Hepatic stellate cell (primary cell): ENCODE measurements around the gene NGEF.

ENCODE experiments used
- DNase-seq: peaks from one replicate; pipeline ENCODE4 v3.0.0; 2011; ENCODE audit warnings: low spot score

NGEF gene

DNA sequence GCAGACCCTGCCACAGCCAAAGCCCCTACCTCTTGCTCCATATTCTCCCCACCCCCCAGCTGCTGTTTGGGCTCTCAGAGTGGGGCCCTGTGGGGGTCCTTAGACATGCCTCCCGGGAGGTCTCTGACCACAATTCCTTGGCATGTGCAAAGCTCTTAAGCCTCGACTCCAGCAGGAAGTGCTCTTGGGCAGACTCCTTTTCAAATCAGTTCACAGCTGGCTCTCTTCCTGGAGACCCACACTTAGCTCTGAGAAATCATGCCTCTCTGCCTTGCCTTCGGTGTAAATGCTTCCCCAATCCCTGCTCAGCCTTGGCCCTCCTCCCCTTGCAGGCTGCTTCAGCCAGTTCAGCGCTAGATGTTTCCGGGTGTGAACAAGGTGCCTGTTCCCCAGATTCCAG, 46.9 kb downstream of the NGEF start:
- DNase-seq: no peak

DNA sequence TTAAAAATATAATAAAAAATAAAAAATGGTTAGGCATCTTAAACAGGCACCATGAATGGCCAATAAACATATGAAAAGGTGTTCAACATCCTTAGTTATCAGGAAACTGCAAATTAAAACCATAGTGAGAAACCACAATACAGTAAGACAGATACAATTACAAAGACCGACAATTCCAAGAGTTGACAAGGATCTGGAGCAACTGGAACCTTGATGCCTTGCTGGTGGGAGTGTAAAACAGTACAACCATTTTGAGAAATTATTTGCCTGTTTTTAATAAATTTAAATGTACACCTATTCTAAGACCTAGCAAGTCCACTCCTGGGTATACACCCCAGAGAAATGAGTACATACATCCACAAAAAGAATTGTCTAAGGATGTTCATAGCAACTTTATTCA, 49.1 kb downstream of the NGEF start:
- no peak for DNase-seq

DNA sequence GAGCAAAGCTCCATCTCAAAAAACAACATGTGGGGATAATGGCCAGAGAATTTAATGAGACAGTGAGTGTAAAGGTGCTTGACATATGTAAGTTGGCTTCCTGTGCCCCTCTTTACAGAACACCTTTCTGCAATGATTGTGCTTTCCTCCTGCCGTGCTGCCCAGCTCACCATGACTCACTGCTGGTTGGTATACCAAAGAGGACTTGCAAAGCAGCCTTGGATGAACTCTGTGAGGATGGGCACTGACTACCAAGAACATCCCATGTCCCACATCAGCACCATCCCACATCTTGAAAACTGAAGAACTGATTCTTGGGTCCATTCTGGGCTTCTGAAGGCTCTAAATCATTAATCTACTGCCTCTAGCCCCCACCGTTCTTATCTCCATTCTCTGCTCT, 52.2 kb downstream of the NGEF start:
- no peak for DNase-seq

DNA sequence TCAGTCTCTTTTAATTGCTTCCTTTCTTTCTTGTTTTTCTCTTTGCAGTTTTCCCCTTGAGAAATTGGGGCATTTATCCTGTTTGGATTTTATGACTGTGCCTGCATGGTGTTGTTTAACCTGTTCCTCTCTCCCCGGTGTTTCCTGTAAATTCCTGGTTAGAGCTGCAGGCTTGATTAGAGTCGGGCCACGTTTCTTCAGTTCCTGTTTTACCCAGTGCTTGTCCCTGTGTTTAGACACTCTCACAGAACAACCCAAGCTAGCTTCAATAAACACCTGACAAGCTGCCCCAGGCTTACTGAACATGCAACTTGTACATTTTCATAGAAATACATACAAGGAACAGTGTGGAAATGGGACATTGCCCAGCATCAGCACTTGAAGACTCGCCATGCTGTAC, 53.9 kb downstream of the NGEF start:
- no peak for DNase-seq

DNA sequence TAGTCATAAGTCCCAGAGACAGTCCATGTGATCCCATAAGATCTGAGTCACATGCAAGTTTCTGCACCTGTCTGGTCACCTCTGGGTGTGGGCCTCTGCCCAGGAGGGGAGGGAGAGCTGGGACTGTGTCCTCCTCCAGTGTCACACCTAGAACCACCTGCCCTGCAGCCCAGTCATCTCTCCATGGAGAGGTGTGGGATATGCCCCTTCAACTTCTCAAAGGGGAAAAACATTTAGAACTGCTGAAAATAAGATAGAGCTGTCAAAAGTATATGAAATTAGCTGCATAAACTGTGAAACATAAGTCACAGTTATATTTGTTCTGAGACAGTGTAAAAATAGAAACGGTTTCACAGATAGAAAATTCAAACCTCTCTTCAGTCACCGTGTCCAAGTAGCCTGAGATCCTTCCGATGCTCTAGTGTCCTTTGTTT, 55.4 kb downstream of the NGEF start:
- no peak for DNase-seq

DNA sequence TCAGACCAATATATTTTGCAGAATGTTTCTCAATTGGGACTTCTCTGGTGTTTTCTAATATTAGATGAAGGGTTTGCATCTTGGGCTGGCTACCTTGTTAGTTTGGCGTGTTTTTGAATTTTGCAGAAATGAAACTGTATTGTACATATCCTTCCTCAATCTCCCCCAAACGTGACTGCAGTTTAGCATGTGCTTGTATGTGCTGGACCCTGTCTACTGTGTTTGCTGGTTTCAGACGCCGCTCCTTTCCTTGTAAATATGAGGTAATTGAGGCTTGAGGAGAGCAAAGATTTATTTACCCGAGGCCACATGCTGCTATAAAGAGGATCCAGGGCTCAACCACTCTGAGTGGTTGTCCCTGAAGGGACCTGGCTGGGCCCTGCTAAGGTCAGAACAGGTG, 57.2 kb downstream of the NGEF start:
- DNase-seq: no peak

DNA sequence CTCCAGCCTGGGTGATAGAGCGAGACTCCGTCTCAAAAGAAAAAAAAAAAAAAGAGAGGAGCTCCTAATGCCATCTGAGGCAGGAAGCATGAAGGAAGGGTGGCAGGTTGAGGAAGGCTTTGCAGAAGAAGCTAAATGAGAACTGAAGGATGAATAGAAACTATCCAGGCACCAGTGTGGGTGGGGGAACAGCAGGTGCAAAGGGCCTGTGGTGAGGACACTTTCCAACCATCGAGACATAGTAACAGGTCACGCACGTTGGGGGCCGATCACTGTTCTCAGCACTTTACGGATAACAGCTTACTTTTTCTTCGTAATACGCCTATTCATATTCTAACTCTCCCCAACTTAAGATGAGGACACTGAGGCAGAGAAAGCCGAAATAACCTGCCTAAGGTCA, 58.4 kb downstream of the NGEF start:
- DNase-seq: no peak

DNA sequence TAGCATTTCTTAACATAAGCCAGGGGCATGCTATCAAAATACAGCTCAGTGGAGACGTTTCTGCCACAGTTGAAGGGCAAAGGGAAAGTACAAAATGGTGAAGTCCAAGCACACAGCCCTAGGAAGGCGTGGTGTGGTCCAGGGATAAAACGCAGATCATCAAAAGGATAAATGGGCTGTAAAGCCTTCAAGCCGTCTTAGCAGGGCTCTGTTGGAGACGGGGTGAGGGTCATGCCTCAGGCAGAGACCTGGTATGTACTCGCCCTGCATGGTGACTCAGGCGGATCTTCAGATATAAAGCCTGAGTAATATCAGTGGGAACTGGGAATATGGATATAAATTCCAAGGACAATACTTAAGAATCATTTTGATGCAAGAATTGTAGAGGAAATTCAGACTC, 61.2 kb downstream of the NGEF start:
- DNase-seq: no peak

DNA sequence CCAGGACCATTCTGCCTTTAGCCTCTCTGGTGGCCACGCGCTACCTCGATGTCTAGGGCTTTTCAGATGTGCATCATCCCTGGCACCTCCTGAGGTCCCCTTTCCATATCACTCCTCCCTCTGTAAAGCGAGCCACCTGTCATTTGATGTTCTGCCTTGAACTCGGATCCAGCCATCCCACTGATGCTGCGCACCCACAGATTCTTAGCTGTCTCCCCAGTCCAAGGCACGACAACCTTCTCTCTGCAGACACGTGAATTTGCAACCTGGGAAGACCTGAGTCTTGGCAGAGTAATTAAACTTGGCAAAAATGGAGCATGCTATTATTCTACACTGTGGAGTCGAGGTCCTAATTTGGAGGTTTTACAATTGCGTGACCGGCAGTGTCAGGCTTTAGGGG, 61.9 kb downstream of the NGEF start:
- no peak for DNase-seq

DNA sequence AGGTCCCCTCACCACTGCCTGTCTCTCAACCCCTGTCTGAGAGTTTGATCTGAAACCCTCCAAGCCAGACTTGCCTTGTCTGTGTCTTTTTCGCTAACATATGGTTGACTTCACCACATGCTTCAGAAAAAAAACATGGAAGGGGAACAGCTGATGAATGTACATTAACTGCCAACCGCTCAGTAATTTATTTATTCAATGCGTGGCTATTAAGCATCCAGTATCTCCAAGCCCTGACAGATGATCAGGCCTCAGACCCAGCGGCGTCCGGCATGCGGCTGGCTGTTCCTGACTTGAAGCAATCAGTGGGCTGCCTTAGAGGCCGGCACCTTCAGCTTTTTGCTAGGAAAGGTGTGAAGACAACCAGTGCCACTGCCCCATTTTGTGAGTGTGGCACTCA, 62.3 kb downstream of the NGEF start:
- no peak for DNase-seq

DNA sequence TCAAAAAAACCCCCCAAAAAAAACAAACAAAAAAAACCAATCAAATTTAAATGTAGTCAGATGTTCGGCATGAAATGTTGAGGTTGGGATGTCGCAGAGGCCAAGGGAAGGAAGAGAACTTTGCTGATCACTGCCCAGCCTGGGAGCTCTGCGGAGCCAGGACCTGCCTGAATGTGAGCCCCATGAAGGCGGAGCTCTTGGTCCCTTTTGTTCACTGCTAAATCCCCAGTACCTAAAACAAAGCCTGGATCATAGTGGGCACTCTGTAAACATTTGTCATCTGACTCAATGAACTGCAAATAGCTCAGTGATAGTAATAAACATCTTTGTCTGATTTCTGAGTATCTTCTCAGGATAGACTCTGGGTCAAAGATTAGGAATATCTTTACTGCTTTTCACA, 64.0 kb downstream of the NGEF start:
- DNase-seq: no peak

DNA sequence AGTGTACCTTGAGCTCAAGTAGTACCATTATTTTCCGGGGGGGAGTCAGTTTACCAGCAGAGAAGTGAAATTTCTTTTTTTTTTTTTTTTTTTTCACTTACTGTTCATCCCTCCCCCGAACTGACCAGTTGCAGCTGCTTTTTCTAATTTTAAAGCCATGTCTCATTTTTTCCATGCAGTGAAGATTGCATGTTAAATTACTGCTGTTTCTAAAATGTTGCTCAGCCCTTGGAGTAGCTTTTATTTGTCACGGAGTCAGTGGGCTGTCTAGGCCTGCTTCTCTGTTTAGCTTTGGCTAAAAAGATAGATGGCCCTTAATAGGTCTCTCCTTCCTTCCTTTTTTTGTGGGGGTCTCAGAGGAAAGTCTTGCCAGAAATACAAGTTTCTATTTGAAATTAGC, 70.2 kb downstream of the NGEF start:
- DNase-seq: no peak

DNA sequence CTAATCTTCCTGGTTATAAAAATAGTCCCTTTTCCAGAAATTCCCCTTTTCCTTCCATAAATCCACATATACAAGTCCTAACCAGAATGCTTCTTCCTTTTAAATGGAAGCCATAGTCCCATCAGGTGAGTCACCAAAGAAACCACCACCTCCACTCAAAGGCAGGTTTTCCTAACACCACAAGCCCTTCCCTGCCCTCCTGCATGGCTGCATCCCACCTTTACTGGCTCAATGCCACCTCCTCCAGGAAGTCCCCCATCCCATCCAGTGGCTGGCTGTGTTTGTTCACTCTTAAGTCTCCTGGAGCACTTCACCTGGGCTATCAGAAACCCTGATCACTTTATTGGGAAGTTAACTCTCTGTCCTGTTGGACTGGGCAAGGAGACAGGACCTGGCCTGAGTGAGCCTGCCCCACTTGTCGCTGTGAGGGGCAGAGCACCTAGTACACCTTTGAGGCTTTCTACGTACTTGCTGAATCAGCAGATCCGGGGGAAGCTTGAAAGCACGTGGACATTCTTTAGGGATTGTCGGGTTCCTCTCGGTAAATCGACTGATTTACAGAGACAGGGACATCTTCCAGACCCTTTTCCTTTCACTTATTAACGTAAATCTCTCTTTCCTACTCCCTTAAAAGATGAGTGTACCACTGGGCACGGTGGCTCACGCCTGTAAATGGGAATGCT, 71.0 kb downstream of the NGEF start:
- no peak for DNase-seq

DNA sequence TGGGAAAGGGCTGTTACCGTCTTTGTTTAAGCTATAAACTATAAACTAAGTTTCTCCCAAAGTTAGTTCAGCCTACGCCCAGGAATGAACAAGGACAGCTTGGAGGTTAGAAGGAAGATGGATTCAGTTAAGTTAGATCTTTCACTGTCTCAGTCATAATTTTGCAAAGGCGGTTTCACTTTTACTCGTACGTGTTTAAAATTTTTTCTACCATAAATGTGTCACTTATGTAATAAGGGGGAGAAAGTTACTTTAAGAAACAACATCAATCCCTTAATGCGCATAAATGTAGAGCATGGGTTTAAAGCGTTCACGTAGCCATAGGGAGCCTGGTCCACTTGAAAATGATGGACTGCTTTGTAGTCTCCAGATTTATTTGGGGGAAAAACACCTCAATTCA, 71.7 kb downstream of the NGEF start:
- DNase-seq: no peak

DNA sequence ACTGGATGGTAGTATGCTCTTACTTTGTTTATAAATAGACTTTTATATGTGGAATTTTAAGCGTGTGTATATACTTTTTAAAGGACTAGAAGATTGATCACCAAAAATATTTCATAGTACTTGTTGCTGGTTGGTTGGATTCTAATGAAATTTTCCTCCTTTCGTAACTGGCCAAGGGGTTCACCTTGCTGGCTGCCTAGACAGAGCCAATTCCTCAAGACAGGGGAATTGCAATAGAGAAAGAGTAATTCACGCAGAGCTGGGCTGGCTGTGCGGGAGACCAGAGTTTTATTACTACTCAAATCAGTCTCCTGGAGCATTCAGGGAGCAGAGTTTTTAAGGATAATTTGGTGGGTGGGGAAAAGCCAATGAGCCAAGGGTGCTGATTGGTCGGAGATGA, 72.3 kb downstream of the NGEF start:
- no peak for DNase-seq

DNA sequence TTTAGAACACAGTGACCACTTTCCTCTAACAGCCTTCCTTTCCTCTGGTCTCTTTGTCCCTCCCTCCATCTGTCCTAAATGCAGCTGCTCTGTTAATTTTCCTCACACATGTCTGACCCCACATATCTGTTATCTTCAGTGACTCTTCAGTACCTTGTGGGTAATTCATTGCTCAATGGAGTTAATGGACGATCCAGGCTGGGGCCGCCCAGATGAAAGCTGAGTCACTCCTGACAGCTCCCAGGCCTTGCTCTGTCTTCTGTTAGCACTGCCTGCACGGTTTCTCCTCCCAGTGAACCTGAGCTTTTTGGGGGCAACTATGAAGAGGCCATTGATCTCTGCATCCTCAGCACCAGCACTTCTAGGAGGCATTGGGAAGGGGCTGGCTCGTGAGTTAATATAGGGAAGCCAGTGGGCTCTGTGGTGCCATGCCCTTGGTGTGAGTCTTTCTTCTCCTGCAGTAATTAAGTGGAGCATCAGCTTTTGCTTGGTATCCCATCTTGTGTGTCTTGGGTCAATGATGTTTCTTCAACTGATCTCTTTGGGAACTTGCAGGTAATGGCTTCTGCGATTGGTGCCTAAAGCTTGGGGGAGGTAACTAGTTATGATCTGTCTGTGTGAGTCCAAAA, 75.7 kb downstream of the NGEF start:
- DNase-seq: peak; percentile 57

DNA sequence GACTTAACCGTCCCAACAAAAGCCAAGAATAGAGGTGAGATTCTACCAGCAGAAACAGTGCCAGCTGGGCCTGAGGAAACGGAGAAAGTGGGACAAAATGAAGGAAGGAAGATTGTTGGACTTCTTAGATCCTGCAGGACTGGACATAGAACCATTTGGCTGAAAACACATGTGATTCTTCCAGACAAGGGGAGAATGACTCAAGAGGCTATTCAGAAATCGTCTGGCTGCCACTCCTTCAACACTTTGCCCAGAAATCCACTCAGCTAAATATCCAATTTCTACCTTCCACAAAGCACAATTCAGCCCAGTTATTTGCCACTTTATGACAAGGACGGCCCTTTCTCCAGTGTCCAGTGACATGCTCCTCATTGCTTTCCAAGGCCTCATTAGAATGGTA, 81.4 kb downstream of the NGEF start:
- no peak for DNase-seq

DNA sequence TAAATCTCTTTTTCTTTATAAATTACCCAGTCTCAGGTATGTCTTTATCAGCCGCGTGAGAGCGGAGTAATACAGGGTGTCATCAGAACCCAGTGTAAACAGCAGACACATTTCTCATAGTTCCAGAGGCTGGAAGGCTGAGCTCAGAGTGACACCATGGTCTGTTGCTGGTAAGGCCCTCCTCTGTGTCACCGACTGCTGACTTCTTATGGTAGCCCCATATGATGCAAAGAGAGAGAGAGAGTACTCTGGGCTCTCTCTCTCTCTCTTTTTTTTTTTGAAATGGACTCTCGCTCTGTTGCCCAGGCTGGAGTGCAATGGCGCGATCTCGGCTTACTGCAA, 83.0 kb downstream of the NGEF start:
- no peak for DNase-seq

DNA sequence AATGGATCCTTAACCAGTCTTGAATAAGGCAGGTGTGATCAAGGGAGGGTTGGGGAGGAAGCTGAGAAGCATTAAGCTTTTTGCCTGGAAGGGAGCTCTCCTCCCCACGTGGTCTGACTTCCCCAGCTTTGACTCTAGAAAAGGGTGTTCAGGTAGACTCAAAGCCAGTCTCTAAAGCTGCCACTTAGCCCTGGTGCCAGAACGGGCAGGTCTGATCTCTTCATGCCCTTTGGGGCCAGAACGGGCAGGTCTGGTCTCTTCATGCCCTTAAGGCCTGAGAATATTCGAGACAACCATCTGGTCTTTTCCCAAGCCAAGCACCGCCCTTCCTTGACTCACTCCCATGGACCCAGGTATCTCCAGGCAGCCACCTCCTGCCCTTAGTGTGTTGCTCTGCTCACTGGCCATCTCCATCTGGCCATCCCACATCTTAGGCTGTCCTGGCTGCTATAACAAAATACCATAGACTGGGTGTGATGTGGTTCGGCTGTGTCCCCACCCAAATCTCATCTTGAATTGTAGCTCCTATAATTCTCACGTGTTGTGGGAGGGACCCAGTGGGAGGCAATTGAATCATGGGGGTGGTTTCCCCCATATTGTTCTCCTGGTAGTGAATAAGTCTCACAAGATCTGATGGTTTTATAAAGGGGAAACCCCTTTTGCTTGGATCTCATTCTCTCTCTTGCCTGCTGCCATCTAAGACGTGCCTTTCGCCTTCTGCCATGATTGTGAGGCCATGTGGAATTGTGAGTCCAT, 83.6 kb downstream of the NGEF start:
- DNase-seq: no peak

DNA sequence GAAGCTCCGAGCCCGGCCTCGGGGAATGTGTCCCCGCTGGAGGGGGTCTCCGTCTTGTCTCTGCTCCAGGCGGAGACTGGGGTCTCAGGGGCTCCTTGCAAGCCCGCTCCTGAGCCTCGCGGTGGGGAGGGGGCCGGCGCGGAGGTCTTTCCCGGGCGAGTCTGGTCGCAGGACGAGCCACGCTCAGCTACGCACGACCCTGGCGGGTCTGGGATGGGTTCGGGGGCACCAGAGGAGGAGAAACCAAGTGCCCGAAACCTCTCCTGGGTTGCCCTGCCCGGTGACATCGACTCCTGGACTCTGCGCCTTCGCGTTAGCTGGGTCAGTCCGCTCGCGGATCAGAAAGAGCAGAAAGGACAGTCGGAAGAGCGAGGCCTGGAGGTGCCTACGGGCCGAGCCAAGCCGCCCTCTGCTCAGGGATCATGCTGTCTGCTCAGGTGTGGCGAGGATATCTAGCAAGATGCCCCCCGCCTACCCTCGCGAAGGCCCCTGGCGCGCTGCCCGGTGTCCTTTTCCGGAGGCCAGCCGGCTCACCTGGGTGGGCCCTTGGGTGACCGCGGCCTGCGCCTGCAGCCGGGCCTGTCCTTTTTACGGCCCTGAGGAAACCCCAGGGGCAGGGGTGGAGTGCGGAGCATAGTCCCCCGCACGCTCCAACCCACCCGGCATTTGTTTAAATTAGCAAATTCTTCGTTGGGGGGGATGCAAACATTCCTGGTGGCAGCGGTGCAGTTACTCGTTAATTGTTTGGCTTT, 84.3 kb downstream of the NGEF start:
- no peak for DNase-seq

DNA sequence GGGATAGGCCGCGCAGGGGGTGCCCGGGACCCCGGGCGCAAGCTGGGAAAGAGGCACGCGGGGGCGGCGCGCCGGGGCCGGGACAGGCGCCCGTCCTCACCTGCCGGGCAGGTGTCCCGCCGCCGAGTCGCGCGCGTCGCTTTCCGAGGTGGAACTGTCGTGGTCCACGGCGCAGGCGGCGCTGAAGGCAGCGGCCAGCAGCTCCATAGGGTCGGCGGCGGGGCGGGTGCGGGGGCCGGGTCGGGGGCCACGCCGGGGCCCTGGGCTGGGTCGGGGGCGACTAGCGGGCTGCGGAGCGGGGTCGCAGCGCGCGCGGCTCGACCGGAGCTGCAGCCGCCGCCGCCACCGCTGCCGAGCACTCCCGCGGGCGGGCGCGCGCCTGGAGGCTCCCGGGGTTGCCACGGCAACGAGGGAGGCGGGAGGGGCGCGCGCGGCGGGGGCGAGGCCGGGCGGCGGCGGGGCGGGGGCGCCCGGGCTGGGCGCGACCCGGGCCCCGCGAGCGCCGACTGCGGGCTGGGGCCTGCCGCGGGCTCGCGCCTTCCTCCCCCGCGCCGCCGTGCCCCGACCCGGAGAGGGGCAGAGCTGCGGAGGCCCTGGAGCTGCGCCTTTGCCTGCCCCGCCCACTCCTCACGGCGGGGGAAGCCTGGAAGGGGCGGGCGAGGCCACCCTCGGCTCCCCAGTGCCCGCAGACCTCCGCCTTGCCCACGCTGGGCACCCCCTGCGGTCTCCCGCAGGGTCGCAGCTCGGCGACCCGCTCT, 85.1 kb downstream of the NGEF start:
- DNase-seq: no peak
